H1 (cell line): ENCODE data around the gene CKAP5. TPM values are rescaled to one million over a fixed set of nuclear protein-coding genes. Genes with fewer than 3 reads are reported as not detected.

ENCODE experiments used
- BRCA1 ChIP-seq: IDR thresholded peaks from 2 replicates; pipeline ENCODE4 v1.6.1; 2012; ENCODE audit warnings: low read depth, low read length, improper control_type of control experiment
- EGR1 ChIP-seq: IDR thresholded peaks from 2 replicates; pipeline ENCODE4 v1.6.1; 2011; ENCODE audit warnings: low read depth, low read length, borderline replicate concordance
- JUND ChIP-seq: IDR thresholded peaks from 2 replicates; pipeline ENCODE4 v1.6.1; 2011; ENCODE audit warnings: mild to moderate bottlenecking, improper control_type of control experiment, low read length
- POU5F1 ChIP-seq: IDR thresholded peaks from 2 replicates; pipeline ENCODE4 v1.6.1; 2011; ENCODE audit warnings: low read depth, mild to moderate bottlenecking, low read length, moderate library complexity
- ZNF274 ChIP-seq: IDR thresholded peaks from 2 replicates; pipeline ENCODE4 v1.7.0; 2012; ENCODE audit warnings: low read length, borderline replicate concordance; ENCODE audit errors: extremely low read depth
- polyA plus RNA-seq, 7 experiments: library from polyadenylated mRNA; depleted of rRNA in 3 of 7; stranded (reverse) in 5 of 7; unstranded in 2 of 7; fragments of >200 nt in 5 of 7; fragments of 200-250 nt in 2 of 7; gene quantifications; 1 replicate in 5 of 7; 2 replicates in 1 of 7; 4 replicates in 1 of 7; pipeline versions ENCODE4 v1.2.1 to v1.2.3, GENCODE V29; 2011 to 2013; ENCODE audit warnings: missing spikeins in 2 of 7, mixed read lengths in 2 of 7
- total RNA-seq: library from RNA; stranded (reverse); fragmentation: NEBNext Ultra II Directional; extraction: Animal tissue kit (Norgen Biotek cat#: 25700); gene quantifications from 2 replicates; pipeline ENCODE4 v1.2.1, GENCODE V29; 2021

The CKAP5 gene
- total and polyA plus RNA-seq, 2 of the 8 experiments (the other 6 are each of a cell fraction or from before 2014, with no cell fraction given): 64.8 to 185 TPM

- TF ChIP-seq ZNF274 (no peak), BRCA1 (no peak), EGR1 (no peak), POU5F1 (no peak), JUND (no peak)
These were observed 116.7 kb downstream of the CKAP5 start (continued) for GRCh38 chr11:46729110-46730027.
